GM21786 (cell line): ENCODE results near the gene SCAI.
"Not testable (repeated sequence)": the region's sequence is repeated elsewhere in the genome, so short reads cannot be mapped to it uniquely, and the experiment has no call there.

Source experiments
- ATAC-seq: cut with Tn5 transposase; IDR thresholded peaks from one replicate; pipeline ENCODE4 v1.9.1; 2021; ENCODE audit not compliant: unreplicated experiment

The SCAI gene

DNA sequence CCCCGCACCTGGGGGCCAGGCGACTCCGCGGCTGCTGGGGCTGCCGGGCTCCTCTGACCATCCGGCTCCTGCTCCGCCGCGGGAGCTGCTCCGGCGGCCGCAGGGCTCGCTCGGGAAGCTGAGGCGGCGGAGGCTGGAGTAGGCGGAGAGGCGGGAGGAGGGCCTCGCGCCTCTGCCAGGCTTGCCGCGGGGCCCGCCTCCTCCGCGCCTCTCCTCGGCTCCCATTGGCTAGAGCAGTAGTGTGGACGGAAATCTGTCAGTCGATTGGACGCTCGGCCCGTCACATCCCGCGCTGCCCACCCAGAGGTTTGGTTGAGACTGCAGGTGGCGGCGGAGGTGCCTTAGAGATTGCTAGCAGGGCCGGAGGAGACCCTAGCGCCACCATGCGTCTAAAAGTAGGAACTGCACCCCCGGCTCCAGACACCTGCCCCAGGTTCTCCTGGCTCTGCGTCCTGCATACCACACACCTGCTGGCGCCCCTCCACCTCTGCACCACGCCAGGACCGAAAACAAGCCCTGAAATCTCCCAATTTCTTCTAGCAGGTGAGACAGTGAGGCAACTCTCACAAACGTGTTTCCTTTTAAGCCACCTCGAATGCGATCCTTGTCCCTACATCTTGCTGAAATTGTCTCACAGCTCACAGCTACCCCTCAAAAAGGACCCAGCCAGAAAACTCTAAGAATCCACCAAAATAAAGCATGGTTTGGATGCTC is at the start of gene SCAI:
Gene SCAI (minus strand): TSS at position 152 of the 714 bp plus-strand sequence. CDS start 91 bp downstream, at position 61.
- peak; percentile 99 for ATAC-seq

DNA sequence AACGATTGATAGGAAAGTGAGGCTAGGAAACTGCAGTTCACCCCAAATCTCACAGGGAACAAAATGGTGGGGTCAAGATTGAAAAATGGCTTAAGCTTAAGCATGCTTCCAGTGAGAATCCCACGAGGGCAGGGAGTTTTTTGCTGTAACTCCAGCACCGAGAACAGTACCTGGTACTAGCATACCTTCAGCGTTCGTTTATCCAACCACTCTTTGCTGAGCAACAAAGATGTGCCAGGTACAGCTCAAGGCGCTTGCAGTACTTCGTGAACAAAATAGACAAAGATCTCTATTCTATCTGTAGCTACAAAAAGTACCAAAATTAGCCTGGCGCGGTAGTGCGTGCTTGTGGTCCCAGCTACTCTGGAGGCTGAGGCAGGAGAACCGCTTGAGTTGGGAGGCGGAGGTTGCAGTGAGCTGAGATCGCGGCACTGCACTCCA is 47.1 kb upstream of the SCAI start:
- no peak for ATAC-seq

DNA sequence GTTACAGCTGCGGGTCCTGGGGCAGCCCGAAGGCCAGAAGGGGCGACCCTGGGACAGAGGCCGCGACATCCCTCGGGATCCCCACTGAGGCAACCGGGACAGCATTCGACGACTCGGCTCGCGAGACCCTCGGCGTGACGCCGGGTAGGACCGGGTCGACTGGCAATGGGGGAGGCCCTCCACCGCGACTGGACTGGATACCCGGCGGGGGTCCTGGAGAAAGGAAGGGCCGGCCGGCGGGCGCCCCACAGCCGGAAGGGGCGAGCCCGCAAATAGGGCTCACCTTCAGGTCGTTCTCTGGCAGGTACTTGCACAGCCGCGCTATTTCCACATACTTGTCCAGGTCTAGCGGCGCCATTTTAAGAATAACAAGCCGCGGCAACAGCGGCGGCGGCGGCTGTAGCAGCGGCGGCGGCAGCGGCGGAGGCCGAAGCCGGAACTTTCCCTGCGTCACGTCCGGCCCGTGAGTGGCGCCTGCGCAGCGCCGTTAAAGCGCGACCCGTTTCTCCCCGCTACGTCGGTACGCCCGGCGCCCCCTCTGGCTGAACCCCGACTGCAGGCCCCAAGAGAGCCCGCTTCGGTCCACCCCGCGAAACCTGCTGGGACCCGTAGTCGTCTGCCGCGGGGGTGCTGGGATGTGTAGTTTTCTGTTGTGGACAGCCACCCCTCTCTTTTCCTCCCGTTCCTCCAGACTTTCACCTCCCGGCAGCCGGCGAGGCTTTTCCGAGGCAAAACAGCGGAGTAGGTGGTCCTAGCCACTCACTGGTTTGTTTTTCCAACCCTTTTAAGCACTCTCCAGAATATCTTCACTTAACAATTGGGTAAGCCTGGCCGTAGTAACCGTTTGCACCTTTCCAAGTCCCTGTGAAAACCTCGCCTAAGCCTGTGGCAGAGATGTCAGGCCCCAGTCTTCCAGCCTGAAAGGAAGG is 46.3 kb upstream of the SCAI start, which contains the start of gene PPP6C:
Gene PPP6C (minus strand): TSS at position 443 of the 929 bp plus-strand sequence. CDS start 85 bp downstream, at position 358.
- peak; percentile 98 for ATAC-seq

DNA sequence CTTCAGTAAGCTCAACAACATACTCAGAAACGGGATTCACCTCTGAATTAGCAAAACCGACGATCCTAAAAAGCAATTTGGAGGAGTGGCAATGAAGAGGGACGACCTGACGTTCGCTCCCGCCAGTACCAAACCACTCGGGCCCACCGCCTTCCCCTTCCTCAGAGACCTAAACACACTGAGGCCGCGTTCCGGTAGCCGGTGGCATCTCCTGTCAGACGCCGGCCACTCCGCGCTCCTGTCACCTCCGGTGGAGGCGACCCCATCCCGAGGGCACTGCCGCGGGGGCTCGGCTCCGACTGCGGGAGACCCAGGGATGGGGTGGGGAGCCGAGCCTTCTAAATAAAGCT is 45.7 kb upstream of the SCAI start:
- ATAC-seq: no peak

DNA sequence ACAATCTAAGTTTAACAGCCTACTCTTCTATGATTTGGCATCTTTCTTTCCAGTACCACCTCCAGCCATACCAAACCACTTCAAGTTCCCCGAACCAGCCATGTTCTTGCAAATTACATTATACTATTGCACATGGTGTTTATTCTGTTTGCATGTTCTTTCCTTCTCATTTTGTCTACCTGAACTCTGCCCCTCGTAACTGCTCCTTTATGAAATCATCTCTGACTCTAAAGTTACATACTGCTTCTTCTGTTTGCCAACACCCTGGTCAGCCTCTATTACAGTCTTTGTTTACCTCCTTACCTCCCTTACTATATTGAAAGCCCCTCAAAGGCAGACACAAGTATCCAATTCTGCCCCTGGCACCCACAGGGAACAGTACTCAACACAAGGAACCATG is 40.2 kb upstream of the SCAI start:
- ATAC-seq: no peak

DNA sequence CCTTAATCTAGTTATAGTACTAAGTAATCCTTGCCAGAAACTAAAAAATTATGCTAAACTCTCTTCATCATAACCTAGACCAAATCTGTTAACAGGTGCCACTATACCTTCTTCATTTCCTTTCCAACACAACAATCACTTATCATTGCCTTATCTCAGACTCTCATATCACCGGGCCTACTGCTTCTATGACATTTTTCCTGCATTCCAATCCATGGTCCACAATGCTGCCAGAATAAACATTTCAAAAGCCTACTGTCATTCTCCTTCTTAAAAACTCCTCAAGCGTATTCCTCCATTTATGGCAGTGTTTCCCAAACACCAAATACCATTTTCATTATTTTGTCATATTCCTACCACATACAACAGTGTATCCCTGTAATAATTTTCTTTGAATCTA is 39.7 kb upstream of the SCAI start:
- no peak for ATAC-seq

DNA sequence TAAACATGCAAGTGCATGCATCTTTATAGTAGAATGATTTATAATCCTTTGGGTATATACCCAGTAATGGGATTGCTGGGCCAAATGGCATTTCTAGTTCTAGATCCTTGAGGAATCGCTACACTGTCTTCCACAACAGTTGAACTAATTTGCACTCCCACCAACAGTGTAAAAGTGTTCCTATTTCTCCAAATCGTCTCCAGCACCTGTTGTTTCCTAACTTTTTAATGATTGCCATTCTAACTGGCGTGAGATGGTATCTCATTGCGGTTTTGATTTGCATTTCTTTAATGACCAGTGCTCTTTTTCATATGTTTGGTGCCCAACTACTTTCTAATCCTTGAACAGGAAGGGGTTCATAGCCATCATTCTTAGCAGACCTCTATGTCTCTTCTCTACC is 38.4 kb upstream of the SCAI start:
- not testable (repeated sequence) for ATAC-seq

DNA sequence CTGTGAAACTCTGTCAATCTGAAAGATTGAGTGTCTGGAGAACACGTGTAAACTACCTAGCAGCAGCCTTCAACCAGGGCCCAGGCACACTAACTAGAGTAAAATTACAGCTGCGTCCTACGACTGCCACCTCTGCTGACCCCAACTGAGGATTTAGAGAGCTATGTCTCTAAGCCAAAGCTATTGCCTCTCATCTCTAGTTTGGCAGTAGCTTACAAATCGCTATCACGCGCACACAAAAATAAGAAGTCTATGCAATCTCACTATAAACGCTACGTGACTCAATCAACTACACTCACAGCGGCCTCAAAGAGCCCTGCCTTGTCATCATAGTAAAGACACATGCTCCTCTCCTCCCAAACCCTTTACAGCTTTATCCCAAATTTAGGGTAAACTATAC is 37.5 kb upstream of the SCAI start:
- ATAC-seq: no peak

DNA sequence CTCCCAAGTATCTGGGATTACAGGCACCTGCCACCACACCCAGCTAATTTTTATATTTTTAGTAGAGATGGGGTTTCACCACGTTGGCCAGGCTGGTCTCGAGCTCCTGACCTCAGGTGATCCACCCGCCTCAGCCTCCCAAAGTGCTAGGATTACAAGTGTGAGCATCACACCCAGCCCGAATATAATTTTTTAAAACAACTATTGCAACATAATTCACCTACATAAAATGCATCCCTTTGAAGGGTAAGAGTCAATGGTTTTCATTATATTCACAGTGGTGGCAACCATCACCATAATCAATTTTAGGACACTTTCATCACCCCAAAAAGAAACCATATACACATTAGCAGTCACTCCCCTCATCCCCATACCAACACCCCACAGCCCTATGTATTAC is 36.4 kb upstream of the SCAI start:
- ATAC-seq: not testable (repeated sequence)

DNA sequence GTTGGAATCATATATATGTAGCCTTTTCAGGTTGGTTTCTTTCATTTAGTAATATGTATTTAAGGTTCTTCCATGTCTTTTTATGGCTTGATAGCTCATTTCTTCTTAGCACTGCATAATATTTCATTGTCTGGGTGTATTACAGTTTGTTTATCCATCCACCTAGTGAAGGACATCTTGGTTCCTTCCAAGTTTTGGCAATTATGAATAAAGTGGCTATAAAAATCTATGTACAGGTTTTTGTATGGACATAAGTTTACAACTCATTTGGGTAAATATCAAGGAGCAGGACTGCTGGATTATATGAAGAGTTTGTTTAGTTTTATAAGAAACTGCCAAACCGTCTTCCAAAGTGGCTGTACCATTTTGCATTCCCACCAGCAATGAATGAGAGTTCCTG is 34.6 kb upstream of the SCAI start:
- no peak for ATAC-seq

DNA sequence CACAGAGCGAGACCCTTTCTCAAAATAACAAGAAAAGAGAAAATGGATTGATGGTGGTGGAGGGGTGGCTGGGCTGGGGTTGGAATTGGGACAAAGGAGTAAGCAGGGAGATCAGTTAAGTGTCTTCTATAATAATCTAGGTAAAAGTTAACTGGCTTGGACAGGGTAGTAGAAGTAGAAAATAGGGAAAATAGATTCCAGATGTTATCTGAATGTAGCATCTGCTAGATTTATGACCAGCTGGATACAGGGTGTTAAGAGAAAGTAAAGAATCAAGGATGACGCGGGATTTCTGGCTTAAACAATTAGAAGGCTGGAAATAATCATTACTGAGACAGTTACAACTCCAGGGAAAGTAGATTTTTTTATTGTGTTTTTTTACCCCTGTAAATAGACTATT is 33.3 kb upstream of the SCAI start:
- ATAC-seq: no peak

DNA sequence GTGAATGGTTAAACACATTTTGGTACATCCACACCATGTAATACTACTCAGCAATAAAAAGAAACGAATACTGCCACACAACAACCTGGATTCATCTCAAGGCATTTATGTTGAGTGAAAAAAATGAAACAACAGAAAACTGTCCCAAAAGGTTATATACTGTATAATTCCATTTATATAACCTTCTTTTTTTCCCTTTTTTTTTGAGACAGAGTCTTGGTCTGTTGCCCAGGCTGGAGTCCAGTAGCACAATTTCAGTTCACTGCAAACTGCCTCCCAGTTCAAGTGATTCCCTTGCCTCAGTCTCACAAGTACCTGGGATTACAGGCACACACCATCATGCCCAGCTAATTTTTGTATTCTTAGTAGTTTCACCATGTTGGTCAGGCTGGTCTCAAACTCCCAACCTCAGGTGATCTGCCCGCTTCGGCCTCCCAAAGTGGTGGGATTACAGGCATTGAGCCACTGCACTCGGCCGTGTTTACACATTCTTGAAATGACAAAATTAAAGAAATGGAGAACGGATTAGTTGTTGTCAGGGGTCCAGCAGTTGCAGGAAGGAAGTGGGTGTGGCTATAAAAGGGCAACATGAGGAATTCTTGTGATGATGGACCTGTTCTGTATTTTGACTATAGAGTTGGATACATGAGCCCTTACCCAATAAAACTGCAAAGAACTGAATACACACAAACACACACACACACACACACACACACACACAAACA is 28.9 kb upstream of the SCAI start:
- ATAC-seq: no peak

DNA sequence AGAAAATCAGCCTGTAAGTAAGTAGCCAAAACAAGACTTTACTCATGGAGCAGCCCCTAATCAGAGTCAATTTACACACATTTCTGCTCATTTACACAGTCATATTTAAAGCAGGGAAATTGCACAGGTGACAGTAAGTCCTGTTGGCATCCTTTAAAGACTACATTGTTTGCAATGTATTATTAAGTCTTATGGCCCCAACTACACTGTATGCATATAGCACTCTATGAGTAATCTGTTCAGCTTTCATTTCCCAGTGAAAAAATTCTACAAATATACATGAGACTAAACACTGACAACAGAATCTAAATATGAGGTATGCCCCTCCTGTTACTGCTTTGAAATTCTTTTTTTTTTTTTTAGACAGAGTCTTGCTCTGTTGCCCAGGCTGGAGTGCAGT is 26.6 kb upstream of the SCAI start:
- no peak for ATAC-seq

DNA sequence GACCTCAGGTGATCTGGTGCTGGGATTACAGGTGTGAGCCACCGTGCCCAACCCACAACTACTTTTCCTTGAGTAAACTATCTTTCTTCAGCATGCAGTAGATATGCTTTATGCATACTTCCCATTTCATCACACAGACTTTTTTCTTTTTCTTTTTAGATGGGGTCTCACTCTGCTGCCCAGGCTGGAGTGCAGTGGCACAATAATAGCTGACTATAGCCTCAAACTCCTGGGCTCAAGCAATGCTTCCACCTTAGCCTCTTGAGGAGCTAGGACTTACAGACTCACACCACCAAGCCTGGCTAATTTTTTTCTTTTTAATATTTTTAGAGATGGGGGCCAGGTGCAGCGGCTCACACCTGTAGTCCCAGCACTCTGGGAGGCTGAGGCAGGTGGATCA is 23.4 kb upstream of the SCAI start:
- ATAC-seq: no peak

DNA sequence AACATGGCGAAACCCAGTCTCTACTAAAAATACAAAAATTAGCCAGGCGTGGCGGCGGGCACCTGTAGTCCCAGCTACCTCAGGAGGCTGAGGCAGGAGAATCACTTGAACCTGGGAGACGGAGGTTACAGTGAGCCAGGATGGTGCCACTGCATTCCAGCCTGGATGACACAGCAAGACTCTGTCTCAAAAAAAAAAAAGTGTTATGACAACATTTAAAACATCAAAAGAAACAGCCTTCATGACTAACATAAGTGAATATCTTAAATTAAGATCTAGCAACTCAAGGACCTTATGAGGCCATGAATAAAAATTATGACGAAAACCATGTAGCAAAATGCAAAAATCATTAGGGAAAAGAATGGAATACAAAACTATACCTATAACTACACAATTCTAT is 19.6 kb upstream of the SCAI start:
- ATAC-seq: not testable (repeated sequence)

DNA sequence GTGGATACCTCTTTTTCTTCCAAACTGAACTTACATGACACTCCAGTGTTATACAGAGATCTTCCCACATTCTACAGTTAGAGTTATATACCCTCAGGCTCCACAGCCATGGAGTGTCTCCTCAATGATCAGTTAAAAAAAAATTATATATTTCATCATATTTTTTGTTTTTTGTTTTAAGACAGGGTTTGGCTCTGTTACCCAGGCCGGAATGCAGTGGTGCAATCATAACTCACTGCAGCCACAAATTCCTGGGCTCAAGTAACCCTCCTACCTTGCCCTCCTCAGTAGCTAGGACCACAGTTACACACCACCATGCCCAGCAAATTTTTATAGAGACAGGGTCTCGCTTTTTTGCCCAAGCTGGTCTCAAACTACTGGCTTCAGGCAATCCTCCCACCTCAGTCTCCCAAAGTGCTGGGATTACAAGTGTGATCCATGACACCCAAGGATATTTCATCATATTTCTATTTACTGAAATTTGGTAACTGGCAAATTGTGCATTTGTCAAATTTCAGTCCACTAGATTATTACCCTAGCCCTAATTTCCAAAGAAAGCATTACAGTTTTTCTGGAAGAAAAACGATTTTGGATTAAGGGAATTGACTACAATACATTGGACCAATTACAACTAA is 18.1 kb upstream of the SCAI start:
- ATAC-seq: no peak

DNA sequence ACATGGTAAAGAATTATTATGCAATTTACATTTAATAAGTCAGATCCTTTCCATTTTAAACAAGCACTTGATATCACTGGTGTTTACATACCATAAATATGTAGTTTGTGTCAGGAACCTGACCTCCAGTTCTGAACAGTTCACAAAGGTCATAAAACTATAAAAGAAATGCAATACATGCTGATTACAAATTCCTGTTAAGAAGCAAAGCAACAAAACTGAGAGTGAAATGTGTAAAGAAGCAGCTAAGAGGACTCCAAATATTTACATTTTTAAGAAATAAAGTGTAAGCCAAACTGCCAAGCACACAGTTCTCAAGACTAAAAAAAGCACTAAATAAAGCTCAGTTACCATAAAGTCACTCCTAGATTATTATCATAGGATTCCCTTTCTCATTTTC is 17.4 kb upstream of the SCAI start:
- no peak for ATAC-seq

DNA sequence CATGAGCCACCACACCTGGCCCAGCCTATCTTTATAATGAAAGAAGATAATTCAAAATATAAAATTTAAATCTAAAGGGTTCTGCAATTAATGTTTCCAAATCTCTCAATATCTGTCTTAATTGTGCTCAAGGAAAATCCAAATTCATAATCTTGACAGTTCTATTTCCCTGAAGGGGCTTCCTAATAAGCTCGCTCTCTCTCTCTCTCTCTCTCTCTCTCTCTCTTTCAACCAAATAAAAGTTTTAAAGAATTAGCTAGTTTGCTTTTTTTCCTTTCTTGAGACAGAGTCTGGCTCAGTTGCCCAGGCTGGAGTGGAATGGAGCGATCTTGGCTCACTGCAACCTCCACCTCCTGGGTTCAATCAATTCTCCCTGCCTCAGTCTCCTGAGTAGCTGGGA is 13.2 kb upstream of the SCAI start:
- ATAC-seq: no peak

DNA sequence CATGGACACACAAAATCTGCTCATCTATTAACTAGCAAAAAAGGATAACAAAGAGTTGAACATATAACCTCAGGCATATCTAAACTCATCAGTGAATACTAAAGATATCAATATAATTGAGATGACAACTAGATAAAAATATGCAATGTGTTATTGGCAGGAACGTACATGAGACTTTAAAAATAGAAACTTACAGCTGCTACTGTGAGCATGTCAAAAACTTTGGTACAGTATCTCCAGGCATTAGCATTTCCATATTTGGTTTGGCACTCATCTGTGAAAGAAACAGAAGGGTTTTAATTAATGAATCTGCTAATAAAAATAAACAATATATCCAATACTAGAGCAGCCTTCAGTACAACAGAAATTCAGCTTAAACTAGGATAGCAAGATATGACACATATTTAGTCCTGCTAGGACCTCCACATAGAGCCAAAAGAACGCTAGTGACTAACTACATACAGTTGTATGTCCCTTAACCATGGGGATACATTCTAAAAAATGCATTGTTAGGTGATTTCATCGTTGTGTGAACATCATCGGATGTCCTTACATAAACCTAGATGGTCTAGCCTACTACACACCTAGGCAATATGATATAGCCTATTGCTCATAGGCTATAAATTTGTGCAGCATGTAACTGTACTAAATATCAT is 10.5 kb upstream of the SCAI start:
- no peak for ATAC-seq

DNA sequence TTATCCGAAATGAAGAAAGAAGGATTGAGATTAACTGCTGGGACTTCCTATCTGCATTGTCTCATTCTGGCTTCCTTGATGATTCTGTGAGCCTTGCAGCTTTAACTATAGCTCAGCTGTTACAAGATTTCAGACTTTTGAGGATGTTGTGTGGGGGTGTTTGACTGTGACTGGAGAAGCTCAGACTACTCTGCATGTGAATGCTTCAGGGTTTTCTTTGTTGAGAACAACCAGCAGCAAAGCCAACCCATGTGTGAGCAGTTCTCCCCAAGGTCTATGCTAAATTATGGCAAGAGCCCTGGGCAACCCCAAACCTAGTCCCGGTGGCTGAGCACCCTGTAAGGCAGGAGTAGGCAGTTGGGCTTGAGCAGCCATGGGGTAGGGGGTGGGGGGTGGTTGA is 8.4 kb upstream of the SCAI start:
- no peak for ATAC-seq
